Upper lobe of left lung (tissue), 4 donors: Measurements from ENCODE around the gene HS3ST5.

Source experiments
- EP300 ChIP-seq, 4 donors: sonication (generic); formaldehyde crosslinking; IDR thresholded peaks; one replicate each; pipeline ENCODE4 v1.5.1; 2017; ENCODE audit warnings: antibody characterized with exemption in 4 of 4, control low read depth in 2 of 4
- POLR2A ChIP-seq, 4 donors: fragments of 450-650 bp; IDR thresholded peaks; one replicate each; pipeline ENCODE4 v1.5.1; 2016 to 2017; ENCODE audit warnings: antibody characterized with exemption in 4 of 4, mild to moderate bottlenecking in 2 of 4
- POLR2AphosphoS5 ChIP-seq, 2 donors: sonication (generic); formaldehyde crosslinking; IDR thresholded peaks; one replicate each; pipeline ENCODE4 v1.5.1; 2017; ENCODE audit warnings: antibody characterized with exemption in 2 of 2
- TF ChIP-seq, protein P1 (sequence below), 6 experiments: fragments of 450-650 bp in 4 of 6; fragments of 200-600 bp in 2 of 6; sonication (generic) in 2 of 6; IDR thresholded peaks; one replicate each; pipeline ENCODE4 v1.5.1; 2016 to 2019; ENCODE audit warnings: antibody characterized with exemption in 6 of 6

- TF ChIP-seq, protein P1, sequence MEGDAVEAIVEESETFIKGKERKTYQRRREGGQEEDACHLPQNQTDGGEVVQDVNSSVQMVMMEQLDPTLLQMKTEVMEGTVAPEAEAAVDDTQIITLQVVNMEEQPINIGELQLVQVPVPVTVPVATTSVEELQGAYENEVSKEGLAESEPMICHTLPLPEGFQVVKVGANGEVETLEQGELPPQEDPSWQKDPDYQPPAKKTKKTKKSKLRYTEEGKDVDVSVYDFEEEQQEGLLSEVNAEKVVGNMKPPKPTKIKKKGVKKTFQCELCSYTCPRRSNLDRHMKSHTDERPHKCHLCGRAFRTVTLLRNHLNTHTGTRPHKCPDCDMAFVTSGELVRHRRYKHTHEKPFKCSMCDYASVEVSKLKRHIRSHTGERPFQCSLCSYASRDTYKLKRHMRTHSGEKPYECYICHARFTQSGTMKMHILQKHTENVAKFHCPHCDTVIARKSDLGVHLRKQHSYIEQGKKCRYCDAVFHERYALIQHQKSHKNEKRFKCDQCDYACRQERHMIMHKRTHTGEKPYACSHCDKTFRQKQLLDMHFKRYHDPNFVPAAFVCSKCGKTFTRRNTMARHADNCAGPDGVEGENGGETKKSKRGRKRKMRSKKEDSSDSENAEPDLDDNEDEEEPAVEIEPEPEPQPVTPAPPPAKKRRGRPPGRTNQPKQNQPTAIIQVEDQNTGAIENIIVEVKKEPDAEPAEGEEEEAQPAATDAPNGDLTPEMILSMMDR (IDR thresholded peaks at IDR 0.05), result no peak
- TF ChIP-seq POLR2AphosphoS5 (IDR thresholded peaks at IDR 0.05) (no peak), POLR2A (IDR thresholded peaks at IDR 0.05) (no peak), EP300 (IDR thresholded peaks at IDR 0.05) (no peak)
These were observed 278.9 kb downstream of the HS3ST5 start for GRCh38 chr6:114063956-114064355.
